IPS-18c (cell line): ENCODE data around the gene MAK.
"Not testable (repeated sequence)": the region's sequence is repeated elsewhere in the genome, so short reads cannot be mapped to it uniquely, and the experiment has no call there.

ENCODE experiments used
- H3K4me3 ChIP-seq: 2 replicates; pipeline ENCODE4 v1.7.0; 2013; ENCODE audit warnings: low read depth, mild to moderate bottlenecking, low read length, moderate library complexity; ENCODE audit not compliant: insufficient read depth
- H3K9me3 ChIP-seq: one replicate; pipeline ENCODE4 v1.6.1; 2013; ENCODE audit warnings: mild to moderate bottlenecking, low read length, moderate library complexity; ENCODE audit not compliant: control insufficient read depth, insufficient read depth

MAK gene

GRCh38 chr6:10749734-10750133 lies 88.6 kb downstream of the MAK start:
- H3K4me3 ChIP-seq, result no peak overlapping the region; the same call in 1 of the 2 replicates

GRCh38 chr6:10747251-10747972 lies 90.9 kb downstream of the MAK start, which contains the start of gene TMEM14B:
Gene TMEM14B (plus strand): TSS chr6:10747805. CDS start chr6:10749246, 1,441 bp downstream.
- H3K4me3 ChIP-seq, result peak within 1 kb of the TSS; percentile 90
- H3K9me3 ChIP-seq, result peaks cover 3% of the 10 kb centered on the region

More at GRCh38 chr6:10749734-10750133, 88.6 kb downstream of the MAK start:
- H3K9me3 ChIP-seq, result peaks cover 3% of the 10 kb centered on the region

GRCh38 chr6:10746915-10747250 lies 91.5 kb downstream of the MAK start:
- Histone ChIP-seq H3K4me3 (peak overlapping the region; percentile 44; the same call in 1 of the 2 replicates), H3K9me3 (peaks cover 3% of the 10 kb centered on the region)

GRCh38 chr6:10745116-10745515 lies 93.2 kb downstream of the MAK start:
- Histone ChIP-seq H3K4me3 (no peak overlapping the region), H3K9me3 (peaks cover 3% of the 10 kb centered on the region)

- Histone ChIP-seq H3K9me3 (peaks cover 3% of the 10 kb centered on the region), H3K4me3 (no peak overlapping the region)
These were observed 94.8 kb downstream of the MAK start for GRCh38 chr6:10743515-10743914.

GRCh38 chr6:10742251-10742650 lies 96.1 kb downstream of the MAK start:
- H3K4me3 ChIP-seq, result no peak overlapping the region
- no peaks in the 10 kb centered on the region for H3K9me3 ChIP-seq

- not testable (repeated sequence) for H3K9me3 ChIP-seq, H3K4me3 ChIP-seq
These were observed 96.7 kb downstream of the MAK start for GRCh38 chr6:10741643-10742042.

GRCh38 chr6:10740061-10740460 lies 98.3 kb downstream of the MAK start:
- Histone ChIP-seq H3K4me3 (no peak overlapping the region), H3K9me3 (no peaks in the 10 kb centered on the region)

- Histone ChIP-seq H3K9me3 (no peaks in the 10 kb centered on the region), H3K4me3 (no peak overlapping the region)
These were observed 101.6 kb downstream of the MAK start for GRCh38 chr6:10736731-10737130.

- Histone ChIP-seq H3K9me3 (no peaks in the 10 kb centered on the region), H3K4me3 (no peak overlapping the region)
These were observed 104.5 kb downstream of the MAK start for GRCh38 chr6:10733863-10734262.

GRCh38 chr6:10733151-10733715 lies 105.1 kb downstream of the MAK start:
- Histone ChIP-seq H3K4me3 (no peak overlapping the region), H3K9me3 (no peaks in the 10 kb centered on the region)

- Histone ChIP-seq H3K9me3 (no peaks in the 10 kb centered on the region), H3K4me3 (no peak overlapping the region)
These were observed 108.1 kb downstream of the MAK start for GRCh38 chr6:10730254-10730653.

- H3K9me3 ChIP-seq, result no peaks in the 10 kb centered on the region
- no peak overlapping the region for H3K4me3 ChIP-seq
These were observed 112.6 kb downstream of the MAK start for GRCh38 chr6:10725716-10726115.

- Histone ChIP-seq H3K4me3 (no peak overlapping the region), H3K9me3 (no peaks in the 10 kb centered on the region)
These were observed 113.3 kb downstream of the MAK start for GRCh38 chr6:10725044-10725443.

GRCh38 chr6:10723567-10723881 lies 114.8 kb downstream of the MAK start:
- Histone ChIP-seq H3K4me3 (peak overlapping the region; percentile 74), H3K9me3 (peaks cover under 1% of the 10 kb centered on the region)

GRCh38 chr6:10722820-10723566 lies 115.3 kb downstream of the MAK start, which contains the start of gene TMEM14C:
Gene TMEM14C (plus strand): TSS chr6:10723070. CDS start chr6:10724614, 1,544 bp downstream.
- Histone ChIP-seq H3K4me3 (peak within 1 kb of the TSS; percentile 74), H3K9me3 (peaks cover 3% of the 10 kb centered on the region)

GRCh38 chr6:10722570-10722819 lies 115.8 kb downstream of the MAK start:
- H3K9me3 ChIP-seq, result peaks cover 8% of the 10 kb centered on the region
- peak overlapping the region; percentile 74 for H3K4me3 ChIP-seq

- peak overlapping the region; percentile 74 for H3K4me3 ChIP-seq
- H3K9me3 ChIP-seq, result peaks cover 8% of the 10 kb centered on the region
These were observed 116.3 kb downstream of the MAK start for GRCh38 chr6:10721850-10722569.
